K562 (cell line): Measurements from ENCODE around the gene GAB4. TPM values are rescaled to one million over a fixed set of nuclear protein-coding genes. Genes with fewer than 3 reads are reported as not detected.
A peak's percentile ranks its signal among the peaks of the same experiment; 100 is the strongest.
"Not testable (repeated sequence)": the region's sequence is repeated elsewhere in the genome, so short reads cannot be mapped to it uniquely, and the experiment has no call there.

ENCODE experiments used
- CXXC5 ChIP-seq: fragments of 250-450 bp; sonication (Bioruptor Pico); IDR thresholded peaks from 2 replicates; pipeline ENCODE4 v1.8.0; 2022; ENCODE audit warnings: inconsistent platforms, mild to moderate bottlenecking, moderate library complexity
- EP400 ChIP-seq: fragments of 450-650 bp; IDR thresholded peaks from 2 replicates; pipeline ENCODE4 v1.6.1; 2017; ENCODE audit warnings: antibody characterized with exemption, mild to moderate bottlenecking, moderate library complexity
- ERF ChIP-seq: fragments of 450-650 bp; formaldehyde crosslinking; IDR thresholded peaks from 2 replicates; pipeline ENCODE4 v1.4.0; 2020; ENCODE audit warnings: mild to moderate bottlenecking, mixed read lengths
- NFRKB ChIP-seq: fragments of 450-650 bp; IDR thresholded peaks from 2 replicates; pipeline ENCODE4 v1.6.1; 2016; ENCODE audit warnings: low read depth
- POLR2A ChIP-seq: fragments of 450-650 bp; conservative IDR thresholded peaks from 2 replicates; pipeline ENCODE4 v1.6.1; 2016
- RBFOX2 ChIP-seq: fragments of 200-400 bp; formaldehyde crosslinking; IDR thresholded peaks from 2 replicates; pipeline ENCODE4 v1.6.1; 2017; ENCODE audit warnings: low read depth, mild to moderate bottlenecking, low read length, moderate library complexity
- polyA plus RNA-seq, 8 experiments: library from polyadenylated mRNA; depleted of rRNA in 4 of 8; stranded (reverse) in 5 of 8; unstranded in 3 of 8; fragments of >200 nt; fragmentation: Nextera tagmentation in 2 of 8; fragmentation: Illumina TruSeq in 1 of 8; extraction: Ambion mirVana in 2 of 8; extraction: Trizol in 1 of 8; gene quantifications; 2 replicates each; pipeline versions ENCODE4 v1.2.1 to v1.2.3, GENCODE V29; 2011 to 2014; ENCODE audit warnings: inconsistent platforms in 1 of 8, missing spikeins in 1 of 8
- total RNA-seq, 7 experiments: library from RNA; depleted of rRNA in 6 of 7; stranded (reverse); fragments of >200 nt in 6 of 7; fragmentation: Illumina TruSeq in 2 of 7; extraction: Trizol in 2 of 7; gene quantifications; 2 replicates each; pipeline versions ENCODE4 v1.2.1 to v1.2.3, GENCODE V29; 2011 to 2021; ENCODE audit warnings: low replicate concordance in 1 of 7
- TF ChIP-seq, protein P1 (sequence below): fragments of 450-650 bp; IDR thresholded peaks from 2 replicates; pipeline ENCODE4 v1.6.1; 2016; ENCODE audit warnings: low read depth
- TF ChIP-seq, protein P2 (sequence below), 2 experiments: fragments of 450-650 bp; formaldehyde crosslinking in 1 of 2; IDR thresholded peaks; 2 replicates each; pipeline versions ENCODE4 v1.4.0 to v1.6.1; 2014 to 2020; ENCODE audit warnings: mild to moderate bottlenecking in 2 of 2, borderline replicate concordance in 1 of 2, low read depth in 1 of 2

Gene GAB4
- total and polyA plus RNA-seq, 9 of the 15 experiments (the other 6 are each of a cell fraction or from before 2014, with no cell fraction given): 0.04 to 0.11 (median 0.04) TPM; not detected in 6

DNA sequence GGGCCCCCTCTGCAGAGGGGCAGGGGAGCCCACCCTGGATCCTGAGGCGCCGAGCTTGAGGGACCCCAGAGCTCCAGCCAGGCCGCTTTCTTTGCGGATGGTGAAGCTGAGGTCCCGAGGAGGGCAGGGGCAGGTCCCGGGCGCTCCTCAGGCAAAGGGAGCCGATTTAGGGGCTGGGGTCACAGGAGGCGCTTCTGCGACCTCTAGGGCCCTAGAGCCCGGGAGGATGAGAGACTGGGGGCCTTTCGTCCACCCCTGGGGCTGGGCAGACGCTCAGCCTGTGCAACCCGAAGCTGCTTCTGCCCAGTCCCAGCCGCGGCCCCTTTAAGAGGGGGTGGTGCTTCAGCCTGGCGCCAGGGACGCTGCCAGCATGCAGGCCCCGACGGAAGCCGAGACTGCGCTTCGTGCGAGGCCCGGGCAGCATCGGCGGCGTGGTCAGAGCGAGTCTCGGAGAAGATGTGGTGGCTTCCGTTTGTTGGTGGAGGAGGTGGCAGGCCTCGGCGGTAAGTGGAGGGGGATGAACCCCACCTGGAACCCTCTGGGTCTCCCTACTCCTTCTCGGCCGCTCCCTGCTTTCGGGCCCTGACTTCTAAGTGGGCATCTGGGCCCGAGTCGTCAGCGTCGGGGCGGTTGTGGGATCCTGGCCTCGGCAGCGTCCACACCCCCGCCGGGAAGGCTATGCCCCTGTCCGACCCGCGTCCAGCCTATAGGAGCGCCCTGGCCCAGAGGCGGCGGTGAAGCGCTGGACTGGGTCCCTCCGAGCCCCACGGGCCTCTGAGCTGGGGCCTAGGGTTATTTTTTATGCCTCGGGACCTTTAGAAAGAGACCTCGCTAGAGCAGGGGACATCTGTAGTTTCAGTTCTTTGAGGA, 29.1 kb upstream of the GAB4 start (continued):
- TF ChIP-seq CXXC5 (peak; percentile 48), EP400 (peak; percentile 48), ERF (0 out of 2 replicates have a peak, but pooled peaks have one; percentile 54), NFRKB (0 out of 2 replicates have a peak, but pooled peaks have one; percentile 34), RBFOX2 (peak; percentile 76), POLR2A (0 out of 2 replicates have a peak, but pooled peaks have one; percentile 41)
- TF ChIP-seq, protein P1, sequence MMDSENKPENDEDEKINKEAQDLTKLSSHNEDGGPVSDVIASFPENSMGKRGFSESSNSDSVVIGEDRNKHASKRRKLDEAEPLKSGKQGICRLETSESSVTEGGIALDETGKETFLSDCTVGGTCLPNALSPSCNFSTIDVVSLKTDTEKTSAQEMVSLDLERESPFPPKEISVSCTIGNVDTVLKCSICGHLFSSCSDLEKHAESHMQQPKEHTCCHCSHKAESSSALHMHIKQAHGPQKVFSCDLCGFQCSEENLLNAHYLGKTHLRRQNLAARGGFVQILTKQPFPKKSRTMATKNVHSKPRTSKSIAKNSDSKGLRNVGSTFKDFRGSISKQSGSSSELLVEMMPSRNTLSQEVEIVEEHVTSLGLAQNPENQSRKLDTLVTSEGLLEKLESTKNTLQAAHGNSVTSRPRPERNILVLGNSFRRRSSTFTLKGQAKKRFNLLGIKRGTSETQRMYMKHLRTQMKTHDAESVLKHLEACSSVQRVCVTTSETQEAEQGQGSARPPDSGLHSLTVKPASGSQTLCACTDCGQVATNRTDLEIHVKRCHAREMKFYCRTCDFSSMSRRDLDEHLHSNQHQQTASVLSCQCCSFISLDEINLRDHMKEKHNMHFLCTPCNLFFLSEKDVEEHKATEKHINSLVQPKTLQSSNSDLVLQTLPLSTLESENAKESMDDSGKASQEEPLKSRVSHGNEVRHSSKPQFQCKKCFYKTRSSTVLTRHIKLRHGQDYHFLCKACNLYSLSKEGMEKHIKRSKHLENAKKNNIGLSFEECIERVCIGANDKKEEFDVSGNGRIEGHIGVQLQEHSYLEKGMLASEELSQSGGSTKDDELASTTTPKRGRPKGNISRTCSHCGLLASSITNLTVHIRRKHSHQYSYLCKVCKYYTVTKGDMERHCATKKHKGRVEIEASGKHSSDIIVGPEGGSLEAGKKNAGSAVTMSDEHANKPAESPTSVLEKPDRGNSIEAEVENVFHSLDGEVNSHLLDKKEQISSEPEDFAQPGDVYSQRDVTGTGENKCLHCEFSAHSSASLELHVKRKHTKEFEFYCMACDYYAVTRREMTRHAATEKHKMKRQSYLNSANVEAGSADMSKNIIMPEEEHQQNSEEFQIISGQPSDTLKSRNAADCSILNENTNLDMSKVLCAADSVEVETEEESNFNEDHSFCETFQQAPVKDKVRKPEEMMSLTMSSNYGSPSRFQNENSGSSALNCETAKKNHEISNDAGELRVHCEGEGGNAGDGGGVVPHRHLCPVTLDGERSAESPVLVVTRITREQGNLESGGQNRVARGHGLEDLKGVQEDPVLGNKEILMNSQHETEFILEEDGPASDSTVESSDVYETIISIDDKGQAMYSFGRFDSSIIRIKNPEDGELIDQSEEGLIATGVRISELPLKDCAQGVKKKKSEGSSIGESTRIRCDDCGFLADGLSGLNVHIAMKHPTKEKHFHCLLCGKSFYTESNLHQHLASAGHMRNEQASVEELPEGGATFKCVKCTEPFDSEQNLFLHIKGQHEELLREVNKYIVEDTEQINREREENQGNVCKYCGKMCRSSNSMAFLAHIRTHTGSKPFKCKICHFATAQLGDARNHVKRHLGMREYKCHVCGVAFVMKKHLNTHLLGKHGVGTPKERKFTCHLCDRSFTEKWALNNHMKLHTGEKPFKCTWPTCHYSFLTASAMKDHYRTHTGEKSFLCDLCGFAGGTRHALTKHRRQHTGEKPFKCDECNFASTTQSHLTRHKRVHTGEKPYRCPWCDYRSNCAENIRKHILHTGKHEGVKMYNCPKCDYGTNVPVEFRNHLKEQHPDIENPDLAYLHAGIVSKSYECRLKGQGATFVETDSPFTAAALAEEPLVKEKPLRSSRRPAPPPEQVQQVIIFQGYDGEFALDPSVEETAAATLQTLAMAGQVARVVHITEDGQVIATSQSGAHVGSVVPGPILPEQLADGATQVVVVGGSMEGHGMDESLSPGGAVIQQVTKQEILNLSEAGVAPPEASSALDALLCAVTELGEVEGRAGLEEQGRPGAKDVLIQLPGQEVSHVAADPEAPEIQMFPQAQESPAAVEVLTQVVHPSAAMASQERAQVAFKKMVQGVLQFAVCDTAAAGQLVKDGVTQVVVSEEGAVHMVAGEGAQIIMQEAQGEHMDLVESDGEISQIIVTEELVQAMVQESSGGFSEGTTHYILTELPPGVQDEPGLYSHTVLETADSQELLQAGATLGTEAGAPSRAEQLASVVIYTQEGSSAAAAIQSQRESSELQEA: peak; percentile 84
- TF ChIP-seq, protein P2, sequence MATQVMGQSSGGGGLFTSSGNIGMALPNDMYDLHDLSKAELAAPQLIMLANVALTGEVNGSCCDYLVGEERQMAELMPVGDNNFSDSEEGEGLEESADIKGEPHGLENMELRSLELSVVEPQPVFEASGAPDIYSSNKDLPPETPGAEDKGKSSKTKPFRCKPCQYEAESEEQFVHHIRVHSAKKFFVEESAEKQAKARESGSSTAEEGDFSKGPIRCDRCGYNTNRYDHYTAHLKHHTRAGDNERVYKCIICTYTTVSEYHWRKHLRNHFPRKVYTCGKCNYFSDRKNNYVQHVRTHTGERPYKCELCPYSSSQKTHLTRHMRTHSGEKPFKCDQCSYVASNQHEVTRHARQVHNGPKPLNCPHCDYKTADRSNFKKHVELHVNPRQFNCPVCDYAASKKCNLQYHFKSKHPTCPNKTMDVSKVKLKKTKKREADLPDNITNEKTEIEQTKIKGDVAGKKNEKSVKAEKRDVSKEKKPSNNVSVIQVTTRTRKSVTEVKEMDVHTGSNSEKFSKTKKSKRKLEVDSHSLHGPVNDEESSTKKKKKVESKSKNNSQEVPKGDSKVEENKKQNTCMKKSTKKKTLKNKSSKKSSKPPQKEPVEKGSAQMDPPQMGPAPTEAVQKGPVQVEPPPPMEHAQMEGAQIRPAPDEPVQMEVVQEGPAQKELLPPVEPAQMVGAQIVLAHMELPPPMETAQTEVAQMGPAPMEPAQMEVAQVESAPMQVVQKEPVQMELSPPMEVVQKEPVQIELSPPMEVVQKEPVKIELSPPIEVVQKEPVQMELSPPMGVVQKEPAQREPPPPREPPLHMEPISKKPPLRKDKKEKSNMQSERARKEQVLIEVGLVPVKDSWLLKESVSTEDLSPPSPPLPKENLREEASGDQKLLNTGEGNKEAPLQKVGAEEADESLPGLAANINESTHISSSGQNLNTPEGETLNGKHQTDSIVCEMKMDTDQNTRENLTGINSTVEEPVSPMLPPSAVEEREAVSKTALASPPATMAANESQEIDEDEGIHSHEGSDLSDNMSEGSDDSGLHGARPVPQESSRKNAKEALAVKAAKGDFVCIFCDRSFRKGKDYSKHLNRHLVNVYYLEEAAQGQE (IDR thresholded peaks at IDR 0.05; ENCODE audit: borderline replicate concordance): not testable (repeated sequence)
- TF ChIP-seq, protein P2 (CRISPR knock-in tag; IDR thresholded peaks at IDR 0.05; ENCODE audit: low read depth): 0 out of 2 replicates have a peak, but pooled peaks have one; percentile 11
